Transverse colon (tissue), 4 donors: ENCODE measurements around the gene DRGX.

Experiments used
- CTCF ChIP-seq, 5 experiments: fragments of 200-600 bp in 3 of 5; fragments of 450-650 bp in 2 of 5; sonication (generic) in 3 of 5; IDR thresholded peaks; 1 replicate in 2 of 5; 2 replicates in 3 of 5; pipeline ENCODE4 v1.5.1; 2016 to 2017; ENCODE audit warnings: antibody characterized with exemption in 5 of 5, inconsistent platforms in 3 of 5, mild to moderate bottlenecking in 2 of 5, moderate library complexity in 1 of 5
- POLR2A ChIP-seq: fragments of 450-650 bp; IDR thresholded peaks from one replicate; pipeline ENCODE4 v1.6.1; 2016; ENCODE audit warnings: antibody characterized with exemption, mild to moderate bottlenecking, moderate library complexity
- POLR2AphosphoS5 ChIP-seq, 3 donors: sonication (generic); formaldehyde crosslinking; IDR thresholded peaks; one replicate each; pipeline ENCODE4 v1.6.1; 2016; ENCODE audit warnings: antibody characterized with exemption in 3 of 3

- no peak for TF ChIP-seq CTCF (IDR thresholded peaks at IDR 0.05)
- no peak for TF ChIP-seq POLR2A
- TF ChIP-seq POLR2AphosphoS5 (IDR thresholded peaks at IDR 0.05), result no peak
Measured at GRCh38 chr10:49361178-49361554, 34.7 kb downstream of the DRGX start.
